Adipocyte (in vitro differentiated cells): ENCODE data around the gene FRMD4A.
A peak's percentile ranks its signal among the peaks of the same experiment; 100 is the strongest.
"Not testable (repeated sequence)": the region's sequence is repeated elsewhere in the genome, so short reads cannot be mapped to it uniquely, and the experiment has no call there.

Experiments
- DNase-seq: peaks from one replicate; pipeline ENCODE4 v3.0.0-alpha.2; 2015; ENCODE audit warnings: low read depth
- H3K27me3 ChIP-seq: replicated peaks from 2 replicates; pipeline ENCODE4 v1.7.0; 2013; ENCODE audit warnings: mild to moderate bottlenecking, low read length, moderate library complexity; ENCODE audit not compliant: control insufficient read depth, insufficient read depth
- H3K36me3 ChIP-seq: 2 replicates; pipeline ENCODE4 v1.7.0; 2013; ENCODE audit warnings: low read length, mild to moderate bottlenecking, moderate library complexity; ENCODE audit not compliant: control insufficient read depth, insufficient read depth, severe bottlenecking
- H3K4me1 ChIP-seq: 2 replicates; pipeline ENCODE4 v1.7.0; 2013; ENCODE audit warnings: mild to moderate bottlenecking, low read length, moderate library complexity; ENCODE audit not compliant: control insufficient read depth, insufficient read depth
- H3K4me3 ChIP-seq: 2 replicates; pipeline ENCODE4 v1.7.0; 2013; ENCODE audit warnings: mild to moderate bottlenecking, low read length, moderate library complexity
- H3K9ac ChIP-seq: 2 replicates; pipeline ENCODE4 v1.7.0; 2013; ENCODE audit warnings: mild to moderate bottlenecking, low read length, moderate library complexity
- H3K9me3 ChIP-seq: 2 replicates; pipeline ENCODE4 v1.7.0; 2013; ENCODE audit warnings: mild to moderate bottlenecking, low read length, moderate library complexity; ENCODE audit not compliant: control insufficient read depth

FRMD4A gene

GRCh38 chr10:13865220-13865619 is 465.5 kb downstream of the FRMD4A start:
- Histone ChIP-seq H3K36me3 (peaks cover 14% of the 10 kb centered on the region), H3K4me1 (peaks cover 30% of the 10 kb centered on the region)
- H3K9me3 ChIP-seq, H3K27me3 ChIP-seq, H3K4me3 ChIP-seq, H3K9ac ChIP-seq, DNase-seq: not testable (repeated sequence)

- Histone ChIP-seq H3K9ac (no peak overlapping the region), H3K4me1 (peaks cover 38% of the 10 kb centered on the region), H3K36me3 (peaks cover 4% of the 10 kb centered on the region), H3K27me3 (no peaks in the 10 kb centered on the region), H3K9me3 (no peaks in the 10 kb centered on the region), H3K4me3 (no peak overlapping the region)
- no peak for DNase-seq
Observed at GRCh38 chr10:13862546-13863233, 468.0 kb downstream of the FRMD4A start.

- H3K36me3 ChIP-seq, result peaks cover 22% of the 10 kb centered on the region
- DNase-seq, result no peak
- H3K27me3 ChIP-seq, result no peaks in the 10 kb centered on the region
- H3K4me3 ChIP-seq, result no peak overlapping the region
- H3K9me3 ChIP-seq, result no peaks in the 10 kb centered on the region
- H3K4me1 ChIP-seq, result peaks cover 28% of the 10 kb centered on the region
- H3K9ac ChIP-seq, result no peak overlapping the region
Observed at GRCh38 chr10:13860886-13861285, 469.8 kb downstream of the FRMD4A start.

GRCh38 chr10:13859979-13860654 is 470.6 kb downstream of the FRMD4A start:
- no peak for DNase-seq

GRCh38 chr10:13858709-13859108 is 472.0 kb downstream of the FRMD4A start:
- Histone ChIP-seq H3K9ac (no peak overlapping the region), H3K36me3 (peaks cover 29% of the 10 kb centered on the region), H3K4me3 (no peak overlapping the region), H3K4me1 (peaks cover 28% of the 10 kb centered on the region), H3K27me3 (no peaks in the 10 kb centered on the region), H3K9me3 (no peaks in the 10 kb centered on the region)
- DNase-seq, result no peak

More at GRCh38 chr10:13859979-13860654, 470.6 kb downstream of the FRMD4A start:
- no peaks in the 10 kb centered on the region for H3K27me3 ChIP-seq
- peaks cover 26% of the 10 kb centered on the region for H3K36me3 ChIP-seq
- H3K9me3 ChIP-seq, result no peaks in the 10 kb centered on the region
- H3K4me1 ChIP-seq, result peaks cover 23% of the 10 kb centered on the region
- no peak overlapping the region for H3K9ac ChIP-seq
- no peak overlapping the region for H3K4me3 ChIP-seq

- Histone ChIP-seq H3K27me3 (no peaks in the 10 kb centered on the region), H3K9ac (no peak overlapping the region), H3K9me3 (no peaks in the 10 kb centered on the region), H3K4me1 (peaks cover 34% of the 10 kb centered on the region), H3K36me3 (peaks cover 29% of the 10 kb centered on the region), H3K4me3 (no peak overlapping the region)
- DNase-seq, result no peak
Observed at GRCh38 chr10:13857451-13857850, 473.3 kb downstream of the FRMD4A start.

- no peaks in the 10 kb centered on the region for H3K9me3 ChIP-seq
- no peak overlapping the region for H3K4me3 ChIP-seq
- DNase-seq, result no peak
- H3K9ac ChIP-seq, result no peak overlapping the region
- peaks cover 42% of the 10 kb centered on the region for H3K36me3 ChIP-seq
- H3K27me3 ChIP-seq, result no peaks in the 10 kb centered on the region
- peaks cover 32% of the 10 kb centered on the region for H3K4me1 ChIP-seq
Observed at GRCh38 chr10:13853854-13854253, 476.9 kb downstream of the FRMD4A start.

GRCh38 chr10:13852872-13853271 is 477.9 kb downstream of the FRMD4A start:
- Histone ChIP-seq H3K4me3 (no peak overlapping the region), H3K4me1 (peaks cover 34% of the 10 kb centered on the region), H3K9me3 (no peaks in the 10 kb centered on the region), H3K36me3 (peaks cover 47% of the 10 kb centered on the region), H3K27me3 (no peaks in the 10 kb centered on the region), H3K9ac (peak overlapping the region; percentile 62)
- DNase-seq, result no peak

GRCh38 chr10:13851906-13852305 is 478.8 kb downstream of the FRMD4A start:
- Histone ChIP-seq H3K27me3 (no peaks in the 10 kb centered on the region), H3K9me3 (no peaks in the 10 kb centered on the region), H3K9ac (peak overlapping the region; percentile 62), H3K36me3 (peaks cover 38% of the 10 kb centered on the region), H3K4me3 (no peak overlapping the region), H3K4me1 (peaks cover 34% of the 10 kb centered on the region)
- no peak for DNase-seq

- no peak for DNase-seq
- Histone ChIP-seq H3K36me3 (peaks cover 34% of the 10 kb centered on the region), H3K4me3 (no peak overlapping the region), H3K27me3 (no peaks in the 10 kb centered on the region), H3K4me1 (peaks cover 29% of the 10 kb centered on the region), H3K9me3 (no peaks in the 10 kb centered on the region), H3K9ac (no peak overlapping the region)
Observed at GRCh38 chr10:13848520-13849445, 481.9 kb downstream of the FRMD4A start.

- no peaks in the 10 kb centered on the region for H3K27me3 ChIP-seq
- no peak overlapping the region for H3K4me3 ChIP-seq
- H3K36me3 ChIP-seq, result peaks cover 34% of the 10 kb centered on the region
- H3K4me1 ChIP-seq, result peaks cover 20% of the 10 kb centered on the region
- DNase-seq, result no peak
- H3K9me3 ChIP-seq, result no peaks in the 10 kb centered on the region
- no peak overlapping the region for H3K9ac ChIP-seq
Observed at GRCh38 chr10:13847201-13847631, 483.5 kb downstream of the FRMD4A start.
